ENCODE measurements around the gene ICA1L.

- no peak for TF ChIP-seq CTCF (IDR thresholded peaks at IDR 0.05; ENCODE audit: low read depth, low read length)
- TF ChIP-seq EZH2phosphoT487 (IDR thresholded peaks at IDR 0.05; ENCODE audit: low read depth): no peak
Observed at GRCh38 chr2:202822411-202822810, 49.2 kb downstream of the ICA1L start.
